Effector memory CD4-positive, alpha-beta T cell (primary cell): ENCODE results near the gene MYO3B.

Experiments
- DNase-seq, 3 donors: peaks; one replicate each; pipeline ENCODE4 v3.0.0-alpha.2; 2020
- H3K27ac ChIP-seq: 2 replicates; pipeline ENCODE4 v1.7.0; 2013; ENCODE audit warnings: mild to moderate bottlenecking, low read length, moderate library complexity; ENCODE audit not compliant: insufficient read depth, poor library complexity, severe bottlenecking
- H3K27me3 ChIP-seq: replicated peaks from 2 replicates; pipeline ENCODE4 v1.7.0; 2013; ENCODE audit warnings: mild to moderate bottlenecking, low read length; ENCODE audit not compliant: insufficient read depth, control insufficient read depth, poor library complexity, severe bottlenecking
- H3K36me3 ChIP-seq: 2 replicates; pipeline ENCODE4 v1.7.0; 2013; ENCODE audit warnings: mild to moderate bottlenecking, low read length, moderate library complexity; ENCODE audit not compliant: control insufficient read depth, insufficient read depth
- H3K4me1 ChIP-seq: 2 replicates; pipeline ENCODE4 v1.7.0; 2013; ENCODE audit warnings: low read length, mild to moderate bottlenecking; ENCODE audit not compliant: control insufficient read depth, insufficient read depth, poor library complexity, severe bottlenecking
- H3K4me3 ChIP-seq: 2 replicates; pipeline ENCODE4 v1.7.0; 2013; ENCODE audit warnings: low read length, low read depth, mild to moderate bottlenecking; ENCODE audit not compliant: insufficient read depth, poor library complexity, severe bottlenecking
- H3K9me3 ChIP-seq: 2 replicates; pipeline ENCODE4 v1.7.0; 2013; ENCODE audit warnings: mild to moderate bottlenecking, low read length, moderate library complexity; ENCODE audit not compliant: control insufficient read depth

MYO3B gene

DNA sequence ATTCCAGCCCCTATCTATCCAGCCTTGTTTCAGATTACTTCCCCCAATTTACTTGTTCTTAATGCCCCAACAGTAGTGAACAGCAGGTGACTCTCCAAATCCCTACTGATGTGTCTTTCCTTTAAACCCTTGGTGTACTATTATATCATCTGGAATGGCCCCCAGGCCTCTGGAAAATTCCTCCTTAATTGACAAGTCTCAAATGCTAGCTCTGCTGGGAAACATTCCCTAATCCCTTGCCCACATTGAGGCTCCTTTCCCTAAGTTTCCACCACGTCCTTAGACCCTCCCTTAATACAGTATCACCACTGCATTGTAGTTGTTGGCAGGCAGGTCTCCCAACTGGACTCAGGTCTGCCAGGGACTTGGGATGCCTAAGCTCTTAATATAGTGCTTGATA is 41.0 kb downstream of the MYO3B start:
- H3K9me3 ChIP-seq = no peaks in the 10 kb centered on the region
- DNase-seq = no peak
- H3K36me3 ChIP-seq = no peaks in the 10 kb centered on the region
- H3K4me3 ChIP-seq = no peak overlapping the region
- no peaks in the 10 kb centered on the region for H3K27me3 ChIP-seq
- H3K4me1 ChIP-seq = no peaks in the 10 kb centered on the region
- H3K27ac ChIP-seq = no peak overlapping the region

DNA sequence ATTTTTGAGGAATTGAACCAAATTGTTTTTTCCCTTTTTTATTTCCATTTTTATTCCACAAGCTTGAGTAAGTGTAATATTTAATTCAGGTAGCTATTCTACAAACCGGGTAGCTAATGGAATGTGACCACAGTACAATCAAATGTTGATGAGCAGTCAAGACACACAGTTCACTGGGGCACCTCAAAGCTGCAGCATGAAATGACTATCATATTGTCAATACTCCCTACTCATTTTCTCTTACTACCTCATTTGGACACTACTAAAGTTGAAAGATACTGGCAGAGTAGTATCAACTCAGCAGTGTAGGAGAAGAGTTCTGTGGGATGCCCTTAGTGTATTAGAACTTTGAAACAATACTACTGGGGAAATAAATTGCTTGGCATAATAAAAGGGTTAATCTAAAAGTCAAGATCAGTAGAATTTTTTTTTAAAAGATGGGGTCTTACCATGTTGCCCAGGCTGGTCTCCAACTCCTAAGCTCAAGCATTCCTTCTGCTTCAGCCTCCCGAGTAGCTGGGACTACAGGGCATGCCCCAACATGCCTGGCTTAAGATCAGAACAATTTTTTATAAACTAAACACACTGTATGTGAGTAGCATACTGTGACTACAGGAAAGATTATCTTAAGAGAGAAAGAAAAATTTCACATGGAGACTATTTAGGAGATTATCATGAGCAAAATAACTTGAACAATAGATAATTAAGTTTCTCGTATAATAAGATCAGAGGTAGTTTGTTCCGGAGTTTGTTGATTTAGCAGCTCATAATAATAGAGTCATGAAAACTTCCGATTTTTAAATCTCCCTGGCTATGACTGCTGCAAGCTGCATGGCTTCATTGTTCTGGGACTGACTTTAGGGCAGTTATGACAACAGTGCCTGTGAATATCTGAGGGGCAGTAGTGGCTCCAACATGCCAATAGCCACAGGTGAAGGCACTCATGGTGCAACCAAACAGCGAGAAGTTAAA is 43.7 kb downstream of the MYO3B start:
- no peak for DNase-seq
- Histone ChIP-seq H3K27me3 (no peaks in the 10 kb centered on the region), H3K36me3 (no peaks in the 10 kb centered on the region), H3K9me3 (no peaks in the 10 kb centered on the region), H3K4me1 (no peaks in the 10 kb centered on the region), H3K4me3 (no peak overlapping the region), H3K27ac (no peak overlapping the region)

DNA sequence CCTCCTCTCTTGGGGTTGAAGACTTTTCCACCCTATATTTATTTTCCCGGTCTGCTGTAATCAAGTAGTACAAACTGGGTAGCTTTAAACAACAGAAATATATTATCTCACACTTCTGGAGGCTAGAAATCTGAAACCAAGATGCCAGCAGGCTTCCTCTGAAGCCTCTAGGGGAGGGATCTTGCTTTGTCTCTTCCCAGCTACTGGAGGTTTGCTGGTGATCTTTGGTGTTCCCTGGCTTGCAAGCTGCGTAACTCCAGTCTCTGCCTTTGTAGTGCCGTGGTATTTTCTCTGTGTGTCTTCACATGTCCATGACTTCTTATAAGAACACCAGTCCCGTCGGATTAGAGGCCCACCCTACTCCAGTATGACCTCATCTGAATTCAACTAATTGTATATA is 44.4 kb downstream of the MYO3B start:
- no peak for DNase-seq
- Histone ChIP-seq H3K4me1 (no peaks in the 10 kb centered on the region), H3K36me3 (no peaks in the 10 kb centered on the region), H3K27ac (no peak overlapping the region), H3K27me3 (no peaks in the 10 kb centered on the region), H3K9me3 (no peaks in the 10 kb centered on the region), H3K4me3 (no peak overlapping the region)

DNA sequence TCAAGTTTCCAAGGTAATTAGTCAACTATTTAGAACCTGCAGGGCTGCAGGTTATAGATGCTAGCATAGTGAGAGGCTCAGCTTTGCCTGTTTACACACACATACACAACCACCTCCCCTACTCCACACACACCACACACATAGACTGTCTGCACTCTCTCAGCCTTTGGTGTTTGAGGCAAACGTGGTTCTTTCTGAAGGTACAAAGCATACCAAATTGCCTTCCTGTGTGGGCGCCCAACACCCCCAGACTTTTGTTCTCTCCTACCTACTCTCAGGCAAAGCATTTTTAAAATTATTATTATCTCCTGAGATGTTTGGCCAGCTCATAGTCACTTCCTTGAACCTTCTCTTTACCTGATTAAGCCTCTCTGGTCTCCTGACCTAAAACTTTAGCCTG is 44.9 kb downstream of the MYO3B start:
- Histone ChIP-seq H3K36me3 (no peaks in the 10 kb centered on the region), H3K27ac (no peak overlapping the region), H3K27me3 (no peaks in the 10 kb centered on the region), H3K4me1 (no peaks in the 10 kb centered on the region), H3K4me3 (no peak overlapping the region), H3K9me3 (no peaks in the 10 kb centered on the region)
- DNase-seq = no peak

DNA sequence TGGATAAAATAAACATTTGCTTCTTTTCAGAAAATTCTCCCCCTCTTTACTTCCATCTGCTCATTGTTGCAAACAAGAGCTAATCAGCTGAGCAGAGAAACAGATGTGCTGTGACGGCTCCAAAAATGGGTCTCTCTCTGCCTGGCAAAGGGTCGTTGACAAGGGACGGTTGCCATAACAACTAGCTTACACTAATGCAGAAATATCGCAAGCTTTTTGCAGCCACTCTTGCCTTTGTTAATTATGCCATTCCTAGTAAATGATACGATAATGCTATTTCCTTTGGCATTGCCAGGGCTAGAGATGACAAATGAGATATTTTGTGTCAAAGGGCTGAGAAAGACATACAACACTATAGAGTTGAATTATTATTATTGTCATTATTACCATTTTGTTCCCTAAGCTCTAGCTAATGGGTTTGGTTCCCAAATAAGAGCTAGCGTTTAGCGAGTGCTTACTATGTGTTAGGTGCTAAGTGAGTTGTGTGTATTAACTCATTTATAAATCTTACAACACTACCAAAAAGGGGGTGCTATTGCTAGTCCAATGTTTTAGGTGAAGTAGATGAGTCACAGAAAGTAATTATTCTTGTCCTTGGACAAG is 46.8 kb downstream of the MYO3B start:
- Histone ChIP-seq H3K9me3 (no peaks in the 10 kb centered on the region), H3K36me3 (no peaks in the 10 kb centered on the region), H3K27me3 (no peaks in the 10 kb centered on the region), H3K4me1 (no peaks in the 10 kb centered on the region), H3K27ac (no peak overlapping the region), H3K4me3 (no peak overlapping the region)
- no peak for DNase-seq

DNA sequence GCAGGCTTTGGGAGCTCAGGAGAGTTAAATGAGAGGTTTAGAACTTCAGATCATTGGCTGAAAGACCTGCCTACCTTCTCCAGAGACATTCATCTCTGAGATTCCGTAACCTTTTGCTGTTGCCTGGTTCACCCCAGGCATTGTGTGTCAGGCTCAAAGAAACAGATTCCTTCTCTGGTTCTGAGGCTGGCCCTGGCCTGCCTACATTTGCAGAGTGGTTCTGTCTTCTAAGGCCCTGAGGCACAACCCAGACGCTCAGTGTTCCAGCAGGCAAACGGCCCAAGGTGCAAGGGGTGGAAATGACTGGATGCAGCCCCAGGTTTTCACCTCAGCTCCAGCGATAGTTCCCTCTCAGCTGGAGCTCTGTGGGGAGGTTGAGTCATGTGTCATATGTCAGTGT is 48.3 kb downstream of the MYO3B start:
- Histone ChIP-seq H3K27me3 (no peaks in the 10 kb centered on the region), H3K9me3 (no peaks in the 10 kb centered on the region), H3K4me1 (no peaks in the 10 kb centered on the region), H3K4me3 (no peak overlapping the region), H3K36me3 (no peaks in the 10 kb centered on the region), H3K27ac (no peak overlapping the region)
- DNase-seq = no peak

DNA sequence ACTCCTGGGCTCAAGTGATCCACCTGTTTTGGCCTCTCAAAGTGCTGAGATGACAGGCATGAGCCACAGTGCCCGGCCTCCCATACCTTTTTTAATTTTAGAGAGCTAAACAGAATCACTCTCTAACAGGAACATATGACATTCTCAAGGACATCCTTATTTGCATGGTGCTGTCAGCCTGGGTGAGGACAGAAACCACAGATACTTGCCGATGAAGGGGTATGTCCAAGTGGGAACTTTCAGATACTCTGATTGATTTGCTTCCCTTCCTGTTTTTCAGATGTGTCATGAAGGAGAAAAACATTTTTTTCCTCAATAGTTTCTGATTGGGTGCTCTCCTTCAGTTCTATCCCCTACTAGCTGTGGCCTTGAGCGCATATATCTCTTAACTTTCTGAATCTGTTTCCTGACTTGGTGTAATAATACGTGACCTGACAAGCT is 49.6 kb downstream of the MYO3B start:
- Histone ChIP-seq H3K27ac (no peak overlapping the region), H3K27me3 (no peaks in the 10 kb centered on the region), H3K36me3 (no peaks in the 10 kb centered on the region), H3K4me1 (no peaks in the 10 kb centered on the region), H3K4me3 (no peak overlapping the region), H3K9me3 (no peaks in the 10 kb centered on the region)
- no peak for DNase-seq

DNA sequence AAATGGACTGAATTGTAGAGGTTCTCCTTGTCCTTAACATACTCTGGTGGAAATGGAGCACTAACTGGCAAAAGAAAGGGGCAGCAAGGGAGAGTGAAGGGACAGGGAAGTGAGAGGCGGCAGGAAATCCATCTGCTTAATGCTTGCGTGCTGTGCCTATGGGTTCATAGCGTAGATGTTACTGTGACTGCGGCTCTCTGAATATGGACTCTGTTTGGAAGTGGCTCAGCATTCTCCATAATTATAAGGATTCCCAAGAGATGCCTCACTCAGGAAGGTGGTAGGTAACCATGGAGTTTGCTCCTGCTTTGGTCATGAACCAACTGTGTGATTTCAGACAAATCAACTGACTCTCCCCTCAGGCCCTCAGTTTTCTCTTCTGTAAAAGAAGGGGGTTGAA is 50.0 kb downstream of the MYO3B start:
- no peaks in the 10 kb centered on the region for H3K4me1 ChIP-seq
- no peaks in the 10 kb centered on the region for H3K9me3 ChIP-seq
- DNase-seq = no peak
- H3K27ac ChIP-seq = no peak overlapping the region
- H3K4me3 ChIP-seq = no peak overlapping the region
- no peaks in the 10 kb centered on the region for H3K36me3 ChIP-seq
- H3K27me3 ChIP-seq = no peaks in the 10 kb centered on the region

DNA sequence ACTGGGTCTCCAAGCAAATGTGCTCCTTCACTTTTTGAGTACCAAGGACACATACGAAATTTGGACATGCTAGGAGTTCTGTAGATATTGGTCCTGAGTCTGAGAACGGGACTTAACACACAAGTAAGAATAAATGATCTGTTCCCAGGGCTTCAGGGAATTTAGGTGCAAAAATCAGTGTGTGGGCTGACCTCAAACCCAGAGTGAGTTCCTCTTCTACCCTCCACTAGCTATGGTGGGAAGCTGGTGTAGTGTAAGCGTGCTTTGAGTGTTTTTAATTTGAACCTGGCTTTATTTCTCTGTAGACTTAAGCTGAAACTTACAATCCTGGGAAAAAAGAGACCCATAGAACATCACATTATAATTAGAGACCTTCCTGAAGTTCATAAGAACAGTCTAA is 50.5 kb downstream of the MYO3B start:
- Histone ChIP-seq H3K4me3 (no peak overlapping the region), H3K9me3 (no peaks in the 10 kb centered on the region), H3K36me3 (no peaks in the 10 kb centered on the region), H3K4me1 (no peaks in the 10 kb centered on the region), H3K27me3 (no peaks in the 10 kb centered on the region), H3K27ac (no peak overlapping the region)
- DNase-seq = no peak

DNA sequence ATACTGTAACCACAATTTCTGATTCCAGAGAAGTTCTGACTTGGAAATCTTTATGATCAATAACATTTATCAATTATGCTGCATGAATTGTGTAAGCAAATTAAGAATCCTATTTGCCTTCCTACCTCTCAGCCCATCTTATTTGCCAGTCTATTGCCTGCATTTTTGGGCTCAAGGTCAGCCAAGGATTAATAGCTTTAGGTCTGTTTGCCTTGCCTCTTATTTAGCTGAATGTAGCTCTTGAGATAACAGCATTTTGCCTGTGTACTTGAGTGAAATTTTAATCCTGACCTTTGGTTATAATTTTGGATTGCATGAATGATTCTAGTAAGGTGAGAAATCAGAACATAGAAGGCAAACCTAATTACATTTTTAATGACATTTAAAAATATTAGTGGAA is 51.2 kb downstream of the MYO3B start:
- Histone ChIP-seq H3K27ac (no peak overlapping the region), H3K9me3 (no peaks in the 10 kb centered on the region), H3K4me3 (no peak overlapping the region), H3K36me3 (no peaks in the 10 kb centered on the region), H3K27me3 (no peaks in the 10 kb centered on the region), H3K4me1 (no peaks in the 10 kb centered on the region)
- no peak for DNase-seq
